ENCODE data around the gene CXCL17.

Gene CXCL17

DNA sequence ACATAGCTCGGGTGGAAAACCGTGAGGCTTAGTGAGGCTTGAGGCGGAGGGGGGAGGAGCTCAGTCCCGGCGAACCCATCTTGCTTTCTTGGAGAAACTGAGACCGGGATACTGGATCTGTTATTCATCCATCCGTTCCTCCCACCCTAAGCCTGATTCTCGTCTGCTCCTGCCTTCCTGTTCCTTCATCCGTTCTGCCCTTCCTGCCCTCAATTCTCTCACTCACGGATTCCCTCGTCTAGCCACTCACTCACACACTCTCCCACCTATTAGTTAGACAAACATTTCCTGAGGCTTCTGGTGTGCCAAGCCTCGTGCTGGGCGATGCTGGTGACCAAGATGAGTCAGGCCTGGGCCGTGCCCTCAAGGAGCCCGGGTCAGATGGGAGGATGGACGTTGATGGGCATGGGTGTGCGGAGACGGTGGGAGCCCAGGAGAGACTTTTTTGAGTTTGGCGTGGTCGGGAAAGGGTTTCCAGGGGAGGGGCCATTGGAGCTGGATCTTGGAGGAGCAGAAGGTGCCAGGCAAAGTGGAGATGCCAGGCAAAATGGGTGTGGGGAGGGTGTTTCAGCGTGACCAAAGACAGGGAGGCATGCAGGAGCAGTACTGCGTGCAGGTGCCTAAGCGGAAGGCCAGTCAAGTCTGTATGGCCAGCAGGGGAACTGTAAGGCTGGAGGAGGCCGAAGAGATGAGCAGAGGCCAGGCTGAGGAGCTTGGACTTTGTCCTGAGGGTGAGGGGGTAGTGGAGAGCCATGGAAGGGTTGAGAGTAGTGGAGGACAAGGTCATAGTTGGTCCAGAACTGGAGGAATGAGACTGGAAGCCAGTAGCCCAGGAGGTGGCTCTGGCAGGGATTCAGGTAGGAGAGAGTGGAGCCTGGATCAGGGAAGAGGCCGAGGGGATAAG is 45.2 kb downstream of the CXCL17 start:
- no peak for DNase-seq

DNA sequence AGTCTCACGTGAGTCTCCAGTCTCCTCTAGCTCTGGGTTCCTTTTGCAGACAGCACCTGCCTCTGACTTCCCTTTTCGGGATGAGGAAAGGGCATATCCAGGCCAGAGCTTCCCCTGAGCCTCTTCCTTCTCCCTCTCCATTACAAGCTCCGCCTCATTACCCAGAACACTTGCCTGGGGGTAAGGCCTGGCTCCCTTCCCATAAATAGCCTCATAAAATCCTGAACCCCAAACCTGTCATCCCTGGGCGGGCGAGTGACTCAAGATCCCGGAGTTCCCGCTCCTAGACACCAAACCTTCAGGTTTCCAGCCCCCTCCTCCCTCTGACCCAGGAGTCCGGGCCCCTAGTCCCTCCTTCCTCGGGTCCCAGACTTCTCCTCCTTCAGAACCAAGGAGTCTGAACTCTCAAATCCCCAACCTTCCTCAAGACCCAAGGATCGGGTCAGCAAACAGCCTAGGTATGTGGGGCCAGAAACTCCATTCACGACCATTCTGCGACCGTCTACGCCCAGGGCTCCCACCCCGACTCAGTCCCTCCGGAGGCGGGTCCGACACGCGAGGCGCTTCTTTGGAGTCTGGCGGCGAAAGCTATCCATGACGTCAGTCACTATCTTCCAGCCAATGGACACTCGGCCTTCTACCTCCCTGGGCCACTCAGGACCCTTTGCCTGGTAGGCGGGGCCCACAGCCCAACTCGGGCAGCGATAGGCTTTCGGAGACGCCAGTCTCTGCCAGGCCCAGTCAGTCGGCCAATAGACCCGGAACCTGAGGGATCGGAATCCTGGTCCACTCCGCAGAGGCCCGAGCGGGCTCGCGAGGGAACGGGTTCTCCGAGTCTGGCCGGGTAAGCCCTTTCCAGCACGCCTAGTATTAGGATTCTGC is 46.1 kb downstream of the CXCL17 start:
- DNase-seq: peak; percentile 98

DNA sequence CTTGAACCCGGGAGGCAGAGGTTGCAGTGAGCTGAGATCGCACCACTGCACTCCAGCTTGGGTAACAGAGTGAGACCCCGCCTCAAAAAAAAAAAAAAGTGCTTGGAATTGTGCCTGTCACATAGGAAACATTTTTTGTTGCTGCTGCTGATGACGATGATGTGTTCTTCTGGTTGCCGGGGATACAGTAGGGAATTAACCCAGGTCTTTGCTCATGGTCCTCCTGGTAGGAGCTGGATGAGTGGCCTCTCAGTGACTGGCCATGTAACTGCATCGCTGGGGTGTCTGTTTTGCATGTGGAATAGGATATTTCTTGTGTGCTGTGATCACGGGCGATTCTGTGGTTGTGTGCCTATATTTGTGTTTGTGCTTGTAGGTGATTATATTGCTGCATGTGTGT is 48.0 kb downstream of the CXCL17 start:
- DNase-seq: no peak

DNA sequence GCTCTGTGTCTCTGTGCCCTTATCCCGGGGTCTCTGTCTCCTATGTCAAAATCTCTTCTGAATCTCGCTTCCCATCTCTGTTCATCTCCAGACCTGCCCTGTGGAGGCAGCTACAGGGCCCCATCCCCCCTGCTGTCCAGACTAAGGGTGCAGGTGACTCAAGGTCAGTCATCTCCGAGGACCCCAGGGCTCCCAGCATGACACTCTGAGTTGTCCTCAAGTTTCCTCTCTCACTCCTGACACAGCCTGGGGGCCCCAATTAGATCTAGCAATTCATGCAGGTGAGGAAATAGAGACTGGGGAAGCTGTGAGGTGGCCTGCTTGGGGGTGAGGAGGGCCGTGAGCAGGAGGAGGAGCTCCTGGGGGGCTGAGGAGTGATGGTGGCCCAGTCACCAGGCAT is 50.6 kb downstream of the CXCL17 start:
- no peak for DNase-seq

DNA sequence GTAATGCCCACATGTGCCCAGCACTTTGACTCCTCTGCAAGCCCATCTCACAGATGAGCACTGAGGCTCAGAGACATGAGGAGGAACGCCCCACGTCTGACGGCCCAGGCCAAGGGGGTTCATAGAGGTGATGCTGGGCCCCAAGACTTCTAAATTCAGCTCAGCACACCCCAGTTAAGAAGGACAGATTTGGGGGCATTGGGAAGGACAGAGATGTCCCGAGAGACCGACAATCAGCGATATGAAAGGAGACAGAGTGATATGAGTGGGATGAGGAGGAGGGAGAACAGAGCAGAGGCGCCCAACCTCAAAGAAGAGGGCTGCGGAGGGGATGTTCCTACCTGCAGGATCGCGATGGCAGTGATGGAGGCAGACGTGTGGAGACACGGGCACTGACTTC is 52.8 kb downstream of the CXCL17 start, which contains the start of gene CNFN:
Gene CNFN, minus strand, starts transcription at position 399 of the 400 bp plus-strand sequence. CDS start 1,260 bp downstream, outside the sequence.
- no peak for DNase-seq

DNA sequence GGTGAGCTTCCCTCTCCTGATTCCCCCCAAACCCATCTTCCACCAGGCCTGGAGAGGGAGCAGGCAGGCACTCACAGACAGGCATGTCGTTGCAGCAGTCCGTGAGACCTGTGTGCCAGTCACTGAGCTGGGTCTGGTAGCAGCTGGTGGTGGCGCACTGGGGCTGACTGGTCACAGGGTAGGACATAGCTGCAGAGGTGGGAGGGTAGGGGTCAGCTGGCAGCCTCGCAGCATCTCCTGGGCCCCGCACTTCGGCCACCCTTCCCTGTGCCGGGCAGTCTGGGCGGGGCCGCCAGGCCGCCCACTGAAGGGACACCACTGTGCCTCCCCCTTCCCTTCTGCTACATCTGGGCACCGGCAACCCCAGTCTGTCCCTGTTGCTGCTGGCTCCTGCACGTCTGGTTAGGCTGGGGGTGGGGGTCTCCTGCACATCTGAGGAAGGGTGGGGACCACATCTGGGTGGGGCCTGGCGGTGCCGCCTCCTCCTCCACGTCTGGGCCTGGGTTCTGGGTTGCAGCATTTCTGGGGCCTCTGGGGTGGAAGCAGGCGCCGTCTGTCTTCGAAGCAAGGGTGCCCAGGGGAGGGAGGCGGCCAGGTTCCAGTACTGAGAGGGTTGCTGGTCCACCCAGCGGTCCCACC is 53.8 kb downstream of the CXCL17 start:
- DNase-seq: no peak

DNA sequence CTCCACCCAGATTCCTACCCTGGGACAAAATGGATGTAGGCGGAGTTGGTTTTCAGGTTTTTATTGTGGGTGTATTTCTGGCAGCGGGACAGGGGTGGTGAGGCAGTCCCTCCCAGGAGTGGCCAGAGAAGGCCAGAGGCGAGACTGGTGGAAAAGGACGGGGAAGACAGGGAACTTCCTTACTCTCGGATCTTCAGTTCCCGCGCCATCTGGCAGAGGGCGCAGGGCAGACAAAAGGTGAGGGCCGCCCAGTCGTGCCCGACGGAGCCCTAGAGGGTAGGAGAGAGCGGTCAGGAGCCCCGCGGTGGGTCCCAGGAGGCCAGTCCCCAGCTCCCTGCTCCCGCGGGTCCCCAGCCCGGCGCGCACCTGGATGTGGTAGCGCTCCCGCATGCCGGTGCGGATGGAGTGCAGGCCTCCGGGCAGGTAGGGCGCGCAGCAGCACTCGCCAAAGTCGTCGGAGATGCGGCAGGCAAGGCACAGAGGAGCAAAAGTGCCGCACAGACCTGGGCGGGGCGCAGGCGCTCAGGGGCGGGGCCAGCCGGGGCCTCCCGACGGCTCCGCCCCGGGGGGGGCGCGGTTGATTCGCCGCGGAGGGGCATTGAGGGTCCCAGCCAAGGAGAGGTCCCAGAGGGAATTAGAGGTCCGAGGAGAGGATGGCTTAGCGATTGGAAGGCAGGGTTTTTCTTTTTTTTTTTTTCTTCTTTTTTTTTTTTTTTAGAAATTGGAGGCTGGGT is 55.6 kb downstream of the CXCL17 start:
- DNase-seq: peak; percentile 62

DNA sequence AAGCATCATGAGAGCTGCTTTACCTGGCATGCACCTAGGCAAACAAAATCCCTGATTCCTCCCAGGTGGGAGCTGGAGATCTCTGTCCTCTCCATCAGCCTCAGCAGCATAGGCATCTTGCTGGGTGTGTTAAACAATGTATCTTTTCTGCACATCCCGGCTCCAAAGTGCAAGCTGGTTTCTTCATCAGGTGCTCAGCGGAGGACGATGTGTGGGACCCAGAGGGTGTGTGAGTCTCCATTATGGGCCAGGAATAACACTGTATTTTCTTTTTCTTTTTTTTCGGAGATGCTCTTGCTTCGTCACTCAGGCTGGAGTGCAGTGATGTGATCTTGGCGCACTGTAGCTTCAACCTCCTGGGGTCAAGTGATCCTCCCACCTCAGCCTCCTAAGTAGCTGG is 62.6 kb downstream of the CXCL17 start:
- DNase-seq: no peak

Data from stimulated activated CD4-positive, alpha-beta T cell treated with anti-CD3 and anti-CD28 coated beads, Interleukin-1b, Interleukin-23, amount 100 ng/mL, for 48 hours (primary cell).